SKM-1 (cell line): Measurements from ENCODE around the gene MYF5.

Experiments
- DNase-seq: peaks from one replicate; lab custom pipeline; 2025; ENCODE audit not compliant: unreplicated experiment; lab: John Stamatoyannopoulos, UW

Gene MYF5

DNA sequence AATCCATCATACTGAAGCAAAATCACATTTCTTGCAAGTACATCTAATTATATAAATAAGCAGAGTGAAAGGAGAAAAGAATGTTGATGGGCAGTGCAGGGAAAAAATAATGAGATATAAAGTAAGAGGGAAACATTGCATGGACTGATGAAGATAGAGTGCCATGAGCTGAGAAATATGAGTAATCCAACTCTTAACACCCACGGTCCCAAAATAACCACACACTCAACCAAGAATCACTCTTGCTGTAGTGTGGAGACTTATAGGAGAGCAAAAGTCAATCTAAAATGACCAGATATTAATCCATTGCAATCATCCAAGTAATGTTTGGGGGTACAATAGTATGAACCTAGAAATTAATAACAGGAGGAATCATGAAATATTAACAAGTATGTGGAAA lies 40.2 kb downstream of the MYF5 start:
- DNase-seq = no peak

- DNase-seq = no peak
These were observed 45.1 kb downstream of the MYF5 start for GRCh38 chr12:80761838-80762237.

DNA sequence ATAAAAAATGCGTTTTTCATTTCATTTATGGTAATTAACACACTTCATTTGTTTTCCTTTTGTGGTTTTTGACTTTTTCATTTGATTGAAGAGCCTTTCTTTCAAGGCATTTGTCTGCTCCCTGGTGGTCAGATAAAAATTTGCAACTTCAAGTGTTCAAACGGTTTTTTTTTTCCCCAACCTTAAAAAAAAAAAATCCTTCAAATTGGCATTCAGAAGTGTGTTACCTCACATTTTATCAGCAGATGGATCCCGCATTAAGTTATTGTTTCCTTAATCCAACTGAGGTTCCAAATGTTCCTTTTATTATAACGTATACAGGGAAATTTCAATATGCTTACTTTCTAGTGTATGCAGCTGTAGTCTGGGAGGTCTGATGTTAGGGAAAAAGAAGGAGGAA lies 47.2 kb downstream of the MYF5 start:
- DNase-seq = no peak

DNA sequence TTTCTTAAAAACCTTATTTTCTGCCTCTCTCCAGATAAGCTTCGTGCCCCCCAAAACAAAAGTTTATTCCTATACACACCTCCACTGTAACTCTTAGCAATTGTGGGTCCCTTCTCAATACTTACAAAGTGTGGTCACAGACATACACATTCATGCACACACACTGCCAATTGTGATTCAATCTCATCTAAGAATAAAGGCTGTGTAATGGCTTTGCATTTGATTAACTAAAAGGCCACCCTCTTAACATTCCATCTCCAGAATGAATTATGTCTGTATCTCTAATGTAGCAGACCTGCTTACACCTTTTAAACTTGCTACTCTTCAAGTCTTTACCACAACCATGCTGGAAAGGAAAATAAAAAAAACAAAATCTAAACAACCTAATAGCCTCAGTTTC lies 49.5 kb downstream of the MYF5 start:
- DNase-seq = no peak

- no peak for DNase-seq
These were observed 50.2 kb downstream of the MYF5 start for GRCh38 chr12:80766897-80767296.
